DMS114 treated with DMSO at 0.1 percent for 48 hours (cell line): ENCODE data around the gene GAN.
"Not testable (repeated sequence)": the region's sequence is repeated elsewhere in the genome, so short reads cannot be mapped to it uniquely, and the experiment has no call there.

Experiments
- DNase-seq: peaks from one replicate; lab custom pipeline; 2025; ENCODE audit not compliant: unreplicated experiment; lab: John Stamatoyannopoulos, UW

The GAN gene

DNA sequence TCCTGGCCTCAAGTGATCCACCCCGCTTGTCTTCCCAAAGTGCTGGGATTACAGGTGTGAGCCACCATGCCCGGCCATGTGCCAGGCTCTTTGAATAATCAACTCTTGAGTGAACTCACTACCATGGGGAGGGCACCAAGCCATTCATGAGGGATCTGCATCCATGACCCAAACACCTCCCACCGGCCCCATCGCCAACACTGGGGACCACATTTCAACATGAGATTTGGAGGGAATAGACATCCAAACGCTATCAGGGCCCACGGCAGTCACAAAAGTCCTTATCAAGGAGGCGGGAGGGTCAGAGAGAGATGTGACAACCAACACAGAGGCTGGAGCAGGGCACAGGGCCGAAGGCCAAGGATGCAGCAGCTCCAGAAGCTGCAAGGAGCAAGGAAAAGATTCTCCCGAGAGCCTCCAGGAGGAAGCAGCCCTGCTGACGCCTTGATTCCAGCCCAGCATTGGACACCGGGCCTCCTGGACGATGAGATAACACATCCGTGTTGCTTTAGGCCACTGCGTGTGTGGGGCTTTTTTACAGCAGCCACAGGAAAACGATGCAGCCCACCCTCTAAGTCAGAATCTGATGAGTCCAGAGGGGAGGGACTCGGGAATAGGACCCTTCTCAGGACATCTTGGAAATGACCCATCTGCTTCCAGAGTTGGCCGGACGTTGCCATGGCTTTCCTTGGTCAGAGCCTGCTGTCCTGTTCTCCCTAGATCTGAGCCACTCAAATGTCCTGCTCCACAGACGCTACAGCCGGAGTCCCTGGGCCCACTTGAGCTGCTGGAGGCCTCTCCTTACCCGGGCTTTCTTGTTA lies 82.5 kb downstream of the GAN start:
- no peak for DNase-seq

DNA sequence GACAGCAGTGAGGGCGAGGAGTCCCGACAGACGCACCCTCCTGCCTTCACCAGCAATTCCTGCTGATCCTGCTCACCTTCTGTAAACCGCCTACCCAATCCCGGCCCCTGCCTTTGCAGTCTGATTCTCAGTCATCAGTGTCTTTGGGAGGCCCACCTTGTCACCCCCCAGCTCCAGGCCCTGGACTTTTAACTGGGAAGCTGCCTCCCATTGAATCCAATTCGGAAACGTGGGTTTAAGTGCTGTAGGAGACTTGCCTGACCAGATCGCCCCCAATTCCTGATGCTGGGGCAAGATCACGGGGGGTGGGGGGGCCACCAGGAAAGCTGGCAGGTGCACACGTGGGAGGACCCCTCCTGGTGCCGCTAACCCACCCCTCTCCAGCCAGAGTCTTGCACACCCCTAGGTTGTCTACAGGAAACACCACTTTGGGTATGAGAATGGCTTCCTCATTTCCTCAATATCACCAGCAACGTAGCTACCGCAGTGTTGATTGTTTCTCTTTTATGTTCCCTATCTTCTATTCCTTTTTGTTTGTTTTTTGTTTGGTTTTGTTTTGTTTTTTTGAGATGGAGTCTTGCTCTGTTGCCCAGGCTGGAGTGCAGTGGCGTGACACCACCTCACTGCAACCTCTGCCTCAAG lies 83.2 kb downstream of the GAN start:
- no peak for DNase-seq

DNA sequence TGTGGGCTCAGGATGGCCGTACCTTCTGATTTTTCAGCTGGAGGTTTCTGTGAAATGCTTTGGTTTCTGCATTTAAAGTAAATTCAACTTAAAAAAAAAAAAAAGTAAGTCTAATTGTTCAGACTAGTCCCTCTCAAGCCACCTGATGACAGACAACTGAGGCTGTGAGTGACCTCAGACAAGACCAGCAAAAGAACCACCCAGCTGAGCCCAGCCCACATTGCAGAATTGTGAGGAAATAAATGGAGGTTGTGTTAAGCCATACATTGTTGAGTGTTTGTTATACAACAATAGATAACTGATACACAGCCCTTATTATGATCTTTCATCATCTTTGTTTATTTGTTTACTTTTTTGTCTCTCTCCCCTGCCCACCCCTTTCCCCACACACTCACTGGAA lies 85.1 kb downstream of the GAN start:
- DNase-seq, result no peak

- no peak for DNase-seq
Measured at GRCh38 chr16:81401035-81401950, 86.5 kb downstream of the GAN start.

- no peak for DNase-seq
Measured at GRCh38 chr16:81403208-81403600, 88.4 kb downstream of the GAN start.

- peak; percentile 75 for DNase-seq
Measured at GRCh38 chr16:81403601-81404391, 89.0 kb downstream of the GAN start.

- DNase-seq, result not testable (repeated sequence)
Measured at GRCh38 chr16:81405002-81405401, 90.2 kb downstream of the GAN start.

DNA sequence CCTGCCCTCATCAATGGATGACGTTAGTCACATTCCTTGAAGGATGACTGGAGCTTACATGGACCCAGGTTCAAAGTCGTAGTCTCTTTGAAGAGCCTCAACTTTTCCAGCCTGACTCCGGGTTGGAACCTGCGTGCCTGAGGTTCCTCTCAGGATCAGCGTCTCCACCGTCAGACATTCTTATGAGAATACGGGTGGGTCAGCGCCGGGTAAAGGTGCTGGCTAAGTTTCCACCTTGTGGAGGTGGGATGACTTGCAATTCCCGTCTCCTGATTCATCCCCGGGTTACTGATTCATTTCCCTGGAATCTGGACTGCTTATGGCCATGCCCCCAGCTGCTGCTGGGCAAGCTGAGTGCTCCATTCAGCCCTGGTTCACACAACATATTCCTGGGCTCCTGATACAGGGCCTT lies 90.9 kb downstream of the GAN start:
- DNase-seq, result no peak

DNA sequence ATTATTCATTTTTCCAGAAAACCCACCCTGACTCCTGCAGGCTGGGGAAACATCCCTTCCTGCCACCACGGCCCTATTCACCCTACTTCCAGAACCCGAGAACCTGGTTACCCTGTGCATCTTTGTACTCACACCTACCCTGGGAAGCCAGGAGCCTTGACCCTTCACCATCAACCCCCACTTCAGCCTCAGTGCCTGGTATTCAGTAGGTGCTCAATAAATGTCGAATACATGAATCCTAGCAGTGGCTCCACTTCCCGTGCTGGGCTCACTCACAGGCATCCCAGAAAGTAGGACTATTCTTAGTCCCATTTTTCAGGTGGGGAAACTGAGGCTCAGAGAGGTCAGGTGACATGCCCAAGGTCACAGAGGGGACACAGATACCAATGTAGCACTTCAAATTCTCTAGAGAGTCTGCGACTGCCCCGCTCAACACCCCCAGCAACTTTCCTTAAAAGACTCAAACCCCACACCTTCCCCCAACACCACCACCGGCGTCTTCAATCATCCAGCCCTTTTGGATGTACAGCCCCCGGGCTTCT lies 93.7 kb downstream of the GAN start:
- DNase-seq, result no peak

DNA sequence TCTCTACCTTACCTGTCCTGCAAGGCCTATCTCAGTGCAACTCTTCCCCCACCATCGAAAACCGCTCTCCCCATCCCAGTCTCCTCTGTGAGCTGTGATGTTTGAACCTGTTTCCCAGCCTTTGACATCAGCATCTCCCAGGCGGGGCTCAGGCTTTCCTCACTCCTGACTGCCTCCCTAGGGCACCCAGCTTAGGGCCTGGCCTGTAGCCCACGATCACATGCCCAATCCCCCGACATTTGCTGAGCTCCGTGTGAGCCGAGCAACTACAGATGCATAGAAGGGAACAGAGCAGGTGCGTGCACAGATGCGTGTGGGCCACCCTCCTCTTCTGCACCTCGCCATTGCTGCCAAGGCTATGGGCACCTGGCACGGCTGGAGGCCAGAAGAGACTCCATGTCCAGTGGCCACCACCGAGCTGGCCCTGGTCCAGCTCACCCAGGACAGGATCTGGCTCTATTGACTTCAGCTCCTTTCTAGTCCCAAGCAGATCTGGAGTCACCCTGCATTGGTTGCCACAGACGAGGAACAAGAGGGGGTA lies 94.3 kb downstream of the GAN start:
- DNase-seq, result no peak

DNA sequence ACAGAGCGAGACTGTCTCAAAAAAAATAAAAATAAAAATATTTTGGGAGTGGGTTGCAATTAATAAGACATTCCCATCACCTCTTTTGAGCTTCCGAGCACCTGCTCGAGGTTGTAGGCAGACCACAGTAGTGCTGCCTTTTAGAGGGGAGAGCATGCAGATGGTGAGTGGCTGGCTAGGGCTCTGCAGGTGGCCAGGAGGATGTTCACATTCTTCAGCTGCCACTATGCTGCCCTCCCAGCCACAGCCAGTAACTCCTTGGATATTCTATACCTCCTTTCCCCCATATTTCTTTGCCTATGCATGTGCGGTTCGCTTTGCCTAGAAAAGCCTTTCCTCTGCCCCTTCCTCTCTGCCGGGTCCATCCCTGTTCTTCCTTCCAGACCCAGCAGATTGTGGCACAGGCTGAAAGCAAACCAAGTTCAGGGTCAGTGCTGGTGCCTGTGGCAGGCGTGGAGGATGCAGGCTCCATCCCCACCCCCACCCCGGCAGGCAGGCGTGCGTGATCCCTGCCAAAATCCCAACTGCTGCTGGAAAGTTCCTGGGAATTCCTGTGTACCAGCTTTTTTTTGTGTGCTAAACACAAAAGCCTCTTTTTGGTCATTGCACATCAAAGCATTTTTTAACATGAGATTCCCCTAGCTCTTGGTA lies 96.0 kb downstream of the GAN start:
- no peak for DNase-seq

DNA sequence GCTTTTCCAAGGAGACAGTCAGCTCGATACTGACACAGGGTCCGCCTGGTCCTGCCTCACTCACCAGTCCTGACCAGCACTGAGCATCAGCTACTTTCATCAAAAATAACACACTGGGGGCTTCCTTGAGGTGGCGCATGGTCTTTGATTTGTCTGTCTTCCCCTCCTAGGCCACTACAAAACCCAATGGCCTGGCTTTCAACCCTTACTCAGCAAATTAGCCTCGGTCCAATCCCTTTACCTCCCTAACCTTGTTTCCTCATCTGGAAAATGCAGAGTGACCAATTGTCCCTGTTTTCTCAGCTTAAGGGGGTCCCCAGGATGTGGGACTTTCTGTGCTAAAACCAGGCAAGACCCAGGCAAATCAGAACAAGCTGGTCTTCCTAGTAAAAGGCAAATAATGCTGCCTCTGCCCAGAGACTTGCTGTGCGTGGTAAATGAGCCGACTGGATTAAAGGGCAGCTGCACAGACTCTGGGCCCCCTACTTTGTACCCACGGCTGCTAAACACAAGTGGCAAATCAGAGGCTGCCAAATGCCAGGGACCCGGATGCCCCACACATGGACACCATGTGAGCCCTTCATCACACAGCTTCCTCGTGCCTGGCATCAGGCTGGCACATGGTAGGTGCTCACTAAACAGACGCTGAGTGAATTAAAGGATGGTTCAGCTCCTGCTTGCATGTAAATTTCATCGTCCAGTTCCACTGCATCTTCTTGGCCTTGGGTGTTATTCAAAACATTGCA lies 98.7 kb downstream of the GAN start:
- DNase-seq, result no peak

DNA sequence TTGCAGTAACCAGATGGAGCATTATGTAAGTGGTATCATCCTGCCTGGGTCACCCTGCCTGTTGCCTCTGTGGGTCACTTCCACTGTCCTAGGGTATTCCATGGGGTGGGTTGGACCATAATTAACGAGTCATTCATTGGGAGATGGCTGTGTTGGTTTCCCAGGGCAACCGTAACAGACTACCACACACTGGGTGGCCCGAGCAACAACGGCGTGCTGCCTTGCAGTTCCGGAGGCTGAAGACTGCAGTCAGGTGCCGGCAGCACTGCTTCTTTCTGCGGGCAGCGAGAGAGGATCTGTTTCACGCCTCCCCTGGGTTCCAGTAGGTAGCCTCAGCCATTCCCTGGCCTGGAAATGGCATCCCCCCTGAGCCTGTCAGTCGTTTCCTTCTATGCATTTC lies 101.0 kb downstream of the GAN start:
- no peak for DNase-seq

DNA sequence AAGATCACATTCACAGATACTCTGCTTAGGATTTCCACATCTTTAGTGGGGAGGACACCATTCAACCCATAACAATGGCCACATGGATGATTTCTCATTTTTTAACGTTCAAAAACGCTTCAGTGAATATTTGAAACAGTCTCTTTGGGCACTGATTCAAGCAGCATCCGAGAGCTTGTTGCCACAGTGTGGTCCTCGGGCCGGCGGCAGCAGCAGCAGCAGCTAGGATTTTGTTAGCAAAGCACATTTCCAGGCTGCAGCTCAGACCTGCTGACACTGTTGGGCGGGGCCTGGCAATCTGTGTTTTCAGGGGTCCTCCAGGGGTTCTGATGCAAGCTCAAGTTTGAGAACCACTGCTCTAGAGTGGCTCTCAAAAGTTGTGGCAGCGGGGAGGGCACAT lies 102.0 kb downstream of the GAN start:
- DNase-seq, result no peak

- no peak for DNase-seq
Measured at GRCh38 chr16:81417210-81417609, 102.4 kb downstream of the GAN start.

DNA sequence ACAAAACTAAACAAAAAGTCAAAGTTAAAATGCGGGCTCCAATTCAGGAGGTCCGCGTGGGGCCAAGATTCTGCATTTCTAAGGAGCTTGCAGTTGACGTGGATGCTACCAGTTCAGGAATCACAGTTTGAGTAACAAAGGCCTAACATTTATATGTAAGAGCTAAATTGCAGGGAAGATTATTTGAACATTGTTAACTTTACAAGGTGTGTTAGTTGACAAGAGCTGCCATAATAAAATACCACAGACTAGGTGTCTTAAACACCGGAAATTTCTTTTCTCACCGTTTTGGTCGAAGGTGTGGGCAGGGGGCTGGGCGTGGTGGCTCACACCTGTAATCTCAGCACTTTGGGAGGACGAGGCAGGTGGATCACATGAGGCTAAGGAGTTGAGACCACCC lies 105.0 kb downstream of the GAN start:
- no peak for DNase-seq

GRCh38 chr16:81421126-81421525 lies 106.4 kb downstream of the GAN start:
- no peak for DNase-seq

DNA sequence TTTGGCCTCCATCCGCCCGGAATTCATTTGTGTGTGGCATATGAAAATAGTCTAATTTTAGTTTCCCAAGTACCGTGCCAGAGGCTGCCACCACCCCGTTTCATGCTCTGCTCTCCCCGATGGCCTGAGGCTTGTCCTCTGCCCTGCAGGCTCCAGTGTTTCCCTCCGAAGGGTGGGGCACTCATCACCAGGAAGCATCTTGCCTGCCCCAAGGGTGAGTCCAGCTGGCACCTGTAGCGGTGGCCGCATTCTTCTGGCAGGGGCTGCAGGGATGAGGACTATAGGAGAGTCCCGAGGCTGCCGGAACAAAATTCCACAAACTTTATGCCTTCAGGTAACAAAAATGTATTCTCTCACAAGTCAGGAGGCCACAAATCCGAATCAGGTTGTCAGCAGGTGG lies 106.8 kb downstream of the GAN start:
- no peak for DNase-seq

DNA sequence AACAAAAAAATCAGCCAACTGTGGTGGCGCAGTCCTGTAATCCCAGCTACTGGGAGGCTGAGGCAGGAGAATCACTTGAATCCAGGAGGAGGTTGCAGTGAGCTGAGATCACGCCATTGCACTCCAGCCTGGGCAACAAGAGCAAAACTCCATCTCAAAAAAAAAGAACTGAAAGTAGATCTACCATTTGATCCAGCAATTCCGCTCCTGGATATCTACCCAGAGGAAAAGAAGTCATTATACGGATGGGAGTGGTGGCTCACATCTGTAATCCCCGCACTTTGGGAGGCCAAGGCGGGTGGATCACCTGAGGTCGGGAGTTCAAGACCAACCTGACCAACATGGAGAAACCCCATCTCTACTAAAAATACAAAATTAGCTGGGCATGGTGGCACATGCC lies 107.4 kb downstream of the GAN start:
- not testable (repeated sequence) for DNase-seq
